Measurements from ENCODE around the gene PCYOX1L.
"Not testable (repeated sequence)": the region's sequence is repeated elsewhere in the genome, so short reads cannot be mapped to it uniquely, and the experiment has no call there.

GRCh38 chr5:149398747-149399266 is 41.0 kb downstream of the PCYOX1L start:
- TF ChIP-seq ZC3H10 (CRISPR knock-in tag; IDR thresholded peaks at IDR 0.05); OSR1 (CRISPR knock-in tag; IDR thresholded peaks at IDR 0.05); BACH2 (CRISPR knock-in tag; IDR thresholded peaks at IDR 0.05; ENCODE audit: borderline replicate concordance); PPARA (CRISPR knock-in tag; IDR thresholded peaks at IDR 0.05; ENCODE audit: borderline replicate concordance); TSHZ2 (CRISPR knock-in tag; IDR thresholded peaks at IDR 0.05); ZFP30 (CRISPR knock-in tag; IDR thresholded peaks at IDR 0.05): not testable (repeated sequence)
- TF ChIP-seq, protein P1, sequence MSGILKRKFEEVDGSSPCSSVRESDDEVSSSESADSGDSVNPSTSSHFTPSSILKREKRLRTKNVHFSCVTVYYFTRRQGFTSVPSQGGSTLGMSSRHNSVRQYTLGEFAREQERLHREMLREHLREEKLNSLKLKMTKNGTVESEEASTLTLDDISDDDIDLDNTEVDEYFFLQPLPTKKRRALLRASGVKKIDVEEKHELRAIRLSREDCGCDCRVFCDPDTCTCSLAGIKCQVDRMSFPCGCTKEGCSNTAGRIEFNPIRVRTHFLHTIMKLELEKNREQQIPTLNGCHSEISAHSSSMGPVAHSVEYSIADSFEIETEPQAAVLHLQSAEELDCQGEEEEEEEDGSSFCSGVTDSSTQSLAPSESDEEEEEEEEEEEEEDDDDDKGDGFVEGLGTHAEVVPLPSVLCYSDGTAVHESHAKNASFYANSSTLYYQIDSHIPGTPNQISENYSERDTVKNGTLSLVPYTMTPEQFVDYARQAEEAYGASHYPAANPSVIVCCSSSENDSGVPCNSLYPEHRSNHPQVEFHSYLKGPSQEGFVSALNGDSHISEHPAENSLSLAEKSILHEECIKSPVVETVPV (CRISPR knock-in tag; IDR thresholded peaks at IDR 0.05), result not testable (repeated sequence)

Measured in SK-N-SH treated with all-trans-retinoic acid at 6 μM for 48 hours (cell line).